D721Med (cell line): ENCODE data around the gene RSAD2.

Experiments
- DNase-seq: peaks from one replicate; pipeline ENCODE4 v3.0.0; 2011; ENCODE audit warnings: low spot score; ENCODE audit not compliant: insufficient read length
- FAIRE-seq: peaks from 2 replicates; lab custom pipeline; 2011; peaks lifted over from hg19 to GRCh38; lab: Jason Lieb, UNC
- TF ChIP-seq, protein P1 (sequence below): IDR thresholded peaks from 2 replicates; pipeline ENCODE4 v1.5.1; 2012; ENCODE audit warnings: mild to moderate bottlenecking, control low read depth; ENCODE audit not compliant: insufficient read depth; ENCODE audit errors: missing control alignments

Gene RSAD2

DNA sequence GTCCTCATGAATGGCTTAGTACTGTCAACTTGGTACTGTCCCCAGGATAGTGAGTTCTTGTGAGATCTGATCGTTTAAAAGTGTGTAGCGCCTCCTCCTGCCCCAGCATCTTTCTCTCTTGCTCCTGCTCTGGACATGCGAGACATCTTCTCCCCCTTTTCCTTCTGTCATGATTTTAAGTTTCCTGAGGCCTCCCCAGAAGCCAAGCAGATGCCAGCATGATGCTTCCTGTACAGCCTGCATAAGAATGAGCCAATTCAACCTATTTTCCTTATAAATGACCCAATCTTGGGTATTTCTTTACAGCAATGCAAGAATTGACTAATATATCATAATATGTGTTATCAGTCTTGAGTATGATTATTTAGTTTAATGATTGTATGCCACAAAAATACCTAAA is 3.5 kb upstream of the RSAD2 start:
- TF ChIP-seq, protein P1, sequence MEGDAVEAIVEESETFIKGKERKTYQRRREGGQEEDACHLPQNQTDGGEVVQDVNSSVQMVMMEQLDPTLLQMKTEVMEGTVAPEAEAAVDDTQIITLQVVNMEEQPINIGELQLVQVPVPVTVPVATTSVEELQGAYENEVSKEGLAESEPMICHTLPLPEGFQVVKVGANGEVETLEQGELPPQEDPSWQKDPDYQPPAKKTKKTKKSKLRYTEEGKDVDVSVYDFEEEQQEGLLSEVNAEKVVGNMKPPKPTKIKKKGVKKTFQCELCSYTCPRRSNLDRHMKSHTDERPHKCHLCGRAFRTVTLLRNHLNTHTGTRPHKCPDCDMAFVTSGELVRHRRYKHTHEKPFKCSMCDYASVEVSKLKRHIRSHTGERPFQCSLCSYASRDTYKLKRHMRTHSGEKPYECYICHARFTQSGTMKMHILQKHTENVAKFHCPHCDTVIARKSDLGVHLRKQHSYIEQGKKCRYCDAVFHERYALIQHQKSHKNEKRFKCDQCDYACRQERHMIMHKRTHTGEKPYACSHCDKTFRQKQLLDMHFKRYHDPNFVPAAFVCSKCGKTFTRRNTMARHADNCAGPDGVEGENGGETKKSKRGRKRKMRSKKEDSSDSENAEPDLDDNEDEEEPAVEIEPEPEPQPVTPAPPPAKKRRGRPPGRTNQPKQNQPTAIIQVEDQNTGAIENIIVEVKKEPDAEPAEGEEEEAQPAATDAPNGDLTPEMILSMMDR = no peak
- DNase-seq (no peak), FAIRE-seq (no peak)

DNA sequence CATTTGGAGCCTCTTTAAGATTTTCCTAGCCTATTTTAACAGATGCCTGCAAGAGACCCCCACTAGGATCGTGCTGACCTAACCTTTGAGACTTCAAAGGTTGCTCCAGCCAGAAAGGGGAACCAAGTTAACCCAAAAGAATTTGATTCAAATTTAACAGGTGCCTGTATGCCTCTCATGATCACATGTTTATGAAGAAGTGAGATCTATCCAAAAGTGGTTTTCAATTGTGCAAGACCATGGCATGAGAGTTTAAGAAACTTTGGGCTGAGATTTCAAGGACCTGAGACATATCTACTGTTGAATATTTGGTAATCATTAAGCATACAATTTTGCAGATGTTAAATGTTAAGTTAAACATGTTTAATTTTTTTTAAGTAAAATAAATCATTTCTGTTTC is 1.3 kb upstream of the RSAD2 start:
- FAIRE-seq = no peak
- TF ChIP-seq, protein P1 = no peak
- no peak for DNase-seq

DNA sequence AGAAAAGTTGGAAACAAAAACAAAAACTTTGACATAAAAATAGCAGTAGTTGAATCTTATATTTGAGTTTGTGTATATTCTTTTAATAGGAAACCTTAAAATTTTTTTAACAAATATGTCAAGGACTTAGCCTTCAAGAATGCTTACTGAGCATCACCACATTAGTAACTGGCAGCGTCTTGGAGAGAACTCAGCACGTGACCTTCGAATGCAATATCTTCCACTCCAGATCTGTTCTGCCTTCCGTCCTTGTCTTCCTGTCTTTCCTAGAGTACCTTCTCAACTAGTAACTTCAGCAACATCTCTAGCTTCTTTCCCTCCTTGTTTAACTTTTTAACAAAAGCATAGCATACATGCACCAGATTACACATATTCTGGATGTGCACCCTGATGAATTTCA is 972 bp downstream of the RSAD2 start:
- DNase-seq = no peak
- TF ChIP-seq, protein P1 = no peak
- no peak for FAIRE-seq

DNA sequence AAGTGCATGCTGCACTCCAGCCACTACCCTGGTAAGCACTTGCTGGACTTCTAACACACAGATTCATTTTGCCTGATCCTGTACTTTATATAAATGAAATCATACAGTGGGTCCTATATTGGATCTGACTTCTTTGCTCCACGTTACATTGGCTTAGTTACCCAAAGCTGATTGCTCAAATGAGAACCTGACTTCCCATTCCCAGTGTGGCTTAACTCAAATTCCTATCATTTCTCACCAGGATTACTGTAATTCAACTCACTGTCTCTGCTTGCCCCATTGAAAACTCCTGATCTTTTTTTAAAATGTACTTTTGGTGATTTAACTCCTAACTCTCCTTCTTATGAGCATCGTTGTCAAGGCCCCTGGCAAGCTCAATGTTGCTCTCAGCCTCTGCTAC is 1.4 kb downstream of the RSAD2 start:
- no peak for DNase-seq
- TF ChIP-seq, protein P1 = no peak
- no peak for FAIRE-seq

DNA sequence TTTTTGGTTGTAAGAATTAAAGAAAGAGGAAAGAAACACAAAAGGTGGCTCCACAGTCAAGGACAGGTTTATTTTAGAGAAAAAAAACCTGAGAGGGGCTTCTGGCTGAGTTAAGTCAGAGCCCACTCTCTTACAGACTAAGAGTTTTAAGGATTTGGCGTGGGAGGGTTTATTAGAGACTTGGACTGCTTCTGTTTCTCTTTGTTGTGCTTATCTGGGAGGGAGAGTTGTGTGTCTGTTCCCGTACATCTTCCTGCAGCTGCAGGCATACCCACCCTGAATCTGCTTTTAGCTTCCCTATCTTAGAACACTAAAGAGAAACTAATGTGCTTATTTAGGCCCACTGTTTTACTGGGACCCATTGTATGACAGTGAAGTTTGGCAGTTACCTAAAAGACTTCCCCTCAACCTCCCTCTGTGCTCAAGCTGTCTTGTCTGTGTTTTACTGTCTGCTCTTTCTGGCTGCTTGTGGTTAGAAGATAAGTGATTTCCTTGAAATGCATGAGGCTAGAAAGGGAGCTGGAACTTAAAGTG is 2.7 kb downstream of the RSAD2 start:
- DNase-seq (no peak), FAIRE-seq (no peak)
- TF ChIP-seq, protein P1 = no peak

DNA sequence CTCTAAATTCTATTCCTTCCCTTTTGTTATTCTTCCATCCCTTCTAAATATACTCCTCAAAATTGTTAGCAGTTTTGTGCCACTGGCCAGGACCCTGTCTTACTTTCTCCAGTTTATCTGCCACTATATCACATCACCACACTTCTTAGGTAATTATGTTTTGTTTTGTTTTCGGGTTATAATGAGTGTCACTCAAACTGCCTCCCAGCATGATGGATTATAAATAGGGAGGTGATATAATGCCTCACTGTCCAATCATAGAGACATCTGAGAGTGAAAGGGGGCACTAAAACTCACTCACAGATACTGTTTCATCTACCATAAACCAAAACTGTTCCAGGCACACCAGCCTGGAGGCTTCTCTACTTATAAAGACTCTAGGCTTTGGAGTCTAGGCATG is 3.5 kb downstream of the RSAD2 start:
- DNase-seq (no peak), FAIRE-seq (no peak)
- TF ChIP-seq, protein P1 = no peak

DNA sequence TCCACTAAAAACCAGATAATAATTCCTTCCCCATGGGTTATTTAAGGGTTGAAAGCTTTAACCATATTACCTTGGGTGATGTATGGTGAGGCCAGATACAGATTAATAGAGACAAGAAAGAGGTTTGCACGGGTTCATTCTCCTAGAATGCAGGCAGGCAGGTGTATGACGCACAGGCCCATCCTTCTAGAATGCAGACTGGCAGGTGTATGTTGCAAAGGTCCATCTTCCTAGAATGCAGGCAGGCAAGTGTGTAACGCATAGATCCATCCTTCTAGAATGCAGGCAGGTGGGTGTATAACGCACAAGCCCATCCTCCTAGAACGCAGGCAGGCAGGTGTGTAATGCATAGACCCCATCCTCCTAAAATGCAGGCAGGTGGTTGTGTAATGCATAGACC is 3.9 kb downstream of the RSAD2 start:
- FAIRE-seq (no peak), DNase-seq (no peak)
- TF ChIP-seq, protein P1 = no peak
